Measurements from ENCODE around the gene NBAS. TPM values are rescaled to one million over a fixed set of nuclear protein-coding genes. Genes with fewer than 3 reads are reported as not detected.

NBAS gene
- total RNA-seq, 1 donor from 2014 or later: 36.0 TPM

GRCh38 chr2:15177103-15177502, 384.0 kb downstream of the NBAS start:
- intact Hi-C loops (cut with micrococcal nuclease): loop anchor here (1.0 to 2.0 kb wide), 5 partner anchors 35 to 414 kb away; partner anchors contain the start of genes DDX1 and NBAS

GRCh38 chr2:15176604-15177003, 384.5 kb downstream of the NBAS start:
- intact Hi-C loops (cut with micrococcal nuclease): loop anchor here (1.0 to 2.0 kb wide), 5 partner anchors 34 to 414 kb away; partner anchors contain the start of genes DDX1 and NBAS

- intact Hi-C loops (cut with micrococcal nuclease): no loop called here
Observed at GRCh38 chr2:15174567-15174966, 386.6 kb downstream of the NBAS start.

- intact Hi-C loops (cut with micrococcal nuclease): no loop called here
Observed at GRCh38 chr2:15173501-15173900, 387.6 kb downstream of the NBAS start.

GRCh38 chr2:15172825-15173224, 388.3 kb downstream of the NBAS start:
- intact Hi-C loops (cut with micrococcal nuclease): no loop called here

- intact Hi-C loops (cut with micrococcal nuclease): no loop called here
Observed at GRCh38 chr2:15170070-15170775, 390.9 kb downstream of the NBAS start.

- intact Hi-C loops (cut with micrococcal nuclease): no loop called here
Observed at GRCh38 chr2:15169326-15170069, 391.6 kb downstream of the NBAS start.

GRCh38 chr2:15168116-15168515, 393.0 kb downstream of the NBAS start:
- intact Hi-C loops (cut with micrococcal nuclease): no loop called here

GRCh38 chr2:15166878-15167277, 394.3 kb downstream of the NBAS start:
- intact Hi-C loops (cut with micrococcal nuclease): no loop called here

- intact Hi-C loops (cut with micrococcal nuclease): no loop called here
Observed at GRCh38 chr2:15163326-15163725, 397.8 kb downstream of the NBAS start.

- intact Hi-C loops (cut with micrococcal nuclease): no loop called here
Observed at GRCh38 chr2:15162620-15163019, 398.5 kb downstream of the NBAS start.

- intact Hi-C loops (cut with micrococcal nuclease): no loop called here
Observed at GRCh38 chr2:15160201-15160991, 400.7 kb downstream of the NBAS start.

- intact Hi-C loops (cut with micrococcal nuclease): loop anchor here (2.0 kb wide), 1 partner anchor 255 kb away; no protein-coding TSS in a partner anchor
Observed at GRCh38 chr2:15159751-15160177, 401.4 kb downstream of the NBAS start.

GRCh38 chr2:15159206-15159605, 401.9 kb downstream of the NBAS start:
- intact Hi-C loops (cut with micrococcal nuclease): loop anchor here (2.0 kb wide), 1 partner anchor 254 kb away; no protein-coding TSS in a partner anchor

- intact Hi-C loops (cut with micrococcal nuclease): loop anchor here (2.0 kb wide), 1 partner anchor 254 kb away; no protein-coding TSS in a partner anchor
Observed at GRCh38 chr2:15158532-15158931, 402.6 kb downstream of the NBAS start.

- intact Hi-C loops (cut with micrococcal nuclease): loop anchor here (2.0 kb wide), 1 partner anchor 253 kb away; no protein-coding TSS in a partner anchor
Observed at GRCh38 chr2:15158100-15158499, 403.0 kb downstream of the NBAS start.

GRCh38 chr2:15155959-15156574, 405.1 kb downstream of the NBAS start:
- intact Hi-C loops (cut with micrococcal nuclease): no loop called here

- intact Hi-C loops (cut with micrococcal nuclease): no loop called here
Observed at GRCh38 chr2:15154297-15154696, 406.8 kb downstream of the NBAS start.

- intact Hi-C loops (cut with micrococcal nuclease): no loop called here
Observed at GRCh38 chr2:15152382-15152781, 408.8 kb downstream of the NBAS start.

- intact Hi-C loops (cut with micrococcal nuclease): no loop called here
Observed at GRCh38 chr2:15149063-15149462, 412.1 kb downstream of the NBAS start.

GRCh38 chr2:15147591-15147990, 413.5 kb downstream of the NBAS start:
- intact Hi-C loops (cut with micrococcal nuclease): no loop called here
